HG02938 (cell line): ENCODE data around the gene MCM6.
"Not testable (repeated sequence)": the region's sequence is repeated elsewhere in the genome, so short reads cannot be mapped to it uniquely, and the experiment has no call there.

Experiments used
- ATAC-seq: cut with Tn5 transposase; IDR thresholded peaks from one replicate; pipeline ENCODE4 v1.9.1; 2021; ENCODE audit warnings: mild to moderate bottlenecking, moderate library complexity; ENCODE audit not compliant: unreplicated experiment

Gene MCM6

DNA sequence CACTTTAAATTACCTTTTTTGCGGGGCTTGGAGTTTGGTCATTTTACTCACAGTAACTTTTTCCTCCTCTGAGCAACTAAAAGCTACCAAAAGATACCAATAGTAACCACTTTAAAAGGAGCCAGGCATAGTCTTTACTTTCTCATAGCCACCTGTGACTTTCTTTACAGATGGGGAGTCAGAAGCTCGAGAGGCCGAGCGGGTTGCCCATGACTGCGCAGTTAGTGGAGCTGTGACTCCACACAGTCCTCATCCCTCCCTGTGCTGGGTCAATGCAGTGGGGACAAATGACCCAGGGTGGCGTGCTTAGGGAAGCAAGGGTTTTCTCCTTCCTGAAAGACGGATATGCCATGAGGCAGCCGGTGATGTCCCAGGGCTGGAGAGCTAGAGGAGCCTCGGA, 51.1 kb downstream of the MCM6 start:
- no peak for ATAC-seq

DNA sequence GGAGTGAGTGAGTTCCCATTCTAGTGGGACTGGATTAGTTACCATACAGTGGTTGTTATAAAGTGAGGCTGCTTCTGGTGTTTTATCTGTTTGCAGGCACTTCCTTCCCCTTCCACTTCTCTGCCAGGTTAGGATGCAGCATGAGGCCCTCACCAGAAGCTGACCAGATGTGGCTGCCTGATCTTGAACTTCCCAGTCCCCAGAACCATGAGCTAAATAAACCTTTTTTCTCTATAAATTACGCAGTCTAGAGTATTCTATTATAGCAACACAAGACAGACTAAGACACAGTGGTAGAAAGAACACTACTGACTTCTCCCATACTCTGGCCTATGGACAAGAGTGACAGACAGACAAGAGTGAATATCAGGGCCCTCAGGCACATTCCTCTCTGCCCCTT, 53.4 kb downstream of the MCM6 start:
- no peak for ATAC-seq

DNA sequence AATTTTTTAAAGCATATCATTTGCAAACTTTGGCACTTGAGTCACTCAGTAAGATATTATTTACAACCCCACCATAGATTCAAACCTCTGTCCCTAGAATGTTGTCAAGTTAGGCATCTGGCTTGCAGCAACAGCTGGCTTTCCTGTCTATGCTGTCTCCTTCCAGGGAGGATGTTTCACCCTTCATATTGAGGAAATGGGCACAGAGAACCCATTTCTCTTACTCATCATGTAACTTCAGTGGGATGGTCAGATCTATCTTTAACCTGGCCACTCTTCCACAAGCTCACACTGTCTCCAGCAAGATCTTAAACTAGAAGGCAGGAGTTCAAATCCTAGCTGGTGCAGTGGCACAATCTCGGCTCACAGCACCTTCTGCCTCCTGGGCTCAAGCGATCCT, 55.1 kb downstream of the MCM6 start:
- ATAC-seq, result no peak

DNA sequence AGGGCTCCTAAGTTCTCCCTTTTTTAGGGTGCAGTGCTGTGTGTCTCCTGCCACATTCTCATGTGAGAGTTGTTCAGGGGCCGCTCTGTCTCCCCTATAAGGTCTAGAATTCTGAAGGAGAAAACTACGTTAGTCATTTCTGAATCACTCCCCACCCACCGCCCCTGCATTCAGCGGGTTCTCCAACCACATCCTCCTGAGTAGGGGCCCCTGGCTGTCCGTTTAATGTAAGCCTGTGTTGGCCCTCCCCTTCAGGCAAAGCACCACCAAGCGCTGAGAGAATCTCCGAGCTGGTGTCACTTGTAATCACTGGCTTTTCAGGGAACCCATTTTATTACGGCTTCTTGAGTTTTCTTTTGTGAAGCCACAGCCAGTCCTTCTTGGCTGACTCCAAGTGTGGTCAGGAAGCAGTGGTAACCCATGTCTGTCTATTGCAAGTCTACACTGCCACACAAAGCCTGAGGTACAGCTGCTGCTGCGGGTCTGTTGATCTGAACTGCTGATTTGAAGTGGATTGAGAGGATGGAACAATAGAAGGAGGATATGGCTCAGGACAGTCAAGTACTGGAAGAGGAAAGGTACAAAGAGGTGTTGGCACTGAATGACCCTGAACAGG, 56.1 kb downstream of the MCM6 start:
- ATAC-seq, result peak; percentile 90

DNA sequence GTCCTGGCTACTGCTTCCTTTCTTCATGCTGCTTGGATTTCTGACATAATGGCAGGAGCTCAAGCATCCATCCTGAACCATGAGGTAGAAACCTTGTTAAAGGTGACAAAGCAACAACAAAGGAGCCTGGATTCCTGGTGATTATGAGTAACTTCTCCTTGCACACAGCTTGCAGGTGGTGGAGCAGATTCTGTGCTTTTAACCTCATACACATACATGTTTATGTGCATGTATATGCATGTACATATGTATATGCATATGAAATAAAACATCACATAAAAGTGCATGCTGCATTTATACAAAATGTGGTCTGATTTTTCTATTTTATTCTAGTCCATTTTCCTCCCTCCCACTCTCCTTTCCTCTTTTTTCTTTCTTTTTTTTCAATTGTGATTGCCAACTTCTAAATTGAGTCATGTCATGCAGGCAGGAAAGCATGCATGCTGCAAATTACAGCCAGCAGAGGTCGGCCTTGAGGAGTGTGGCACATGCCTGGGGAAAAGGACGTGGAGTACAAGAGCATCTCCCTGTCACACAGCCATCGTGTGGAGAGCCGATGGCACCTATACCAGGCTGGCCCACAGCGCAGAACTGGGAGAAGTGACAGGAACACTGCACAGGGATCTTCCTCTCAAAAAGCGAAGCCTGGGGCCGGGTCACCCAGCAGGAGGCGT, 57.2 kb downstream of the MCM6 start:
- no peak for ATAC-seq

DNA sequence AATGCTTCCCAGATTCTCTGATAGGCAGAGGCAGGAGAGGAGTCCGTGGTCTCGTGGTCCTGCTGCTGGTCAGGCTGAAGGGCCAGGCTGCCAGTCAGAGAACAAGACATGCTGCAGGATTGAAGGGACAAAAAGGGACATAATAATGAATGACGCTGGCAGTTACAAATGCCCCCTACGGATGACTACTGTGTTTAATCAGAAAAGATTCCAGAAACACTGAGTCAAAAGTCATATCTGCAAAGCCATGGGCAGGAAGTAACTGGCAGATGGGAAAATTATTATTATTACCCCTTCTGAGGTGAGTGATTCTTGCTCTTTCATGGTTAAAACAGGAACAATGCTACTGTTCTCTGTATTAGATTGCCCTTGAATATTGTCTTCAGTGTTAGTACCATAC, 58.3 kb downstream of the MCM6 start:
- ATAC-seq, result no peak

DNA sequence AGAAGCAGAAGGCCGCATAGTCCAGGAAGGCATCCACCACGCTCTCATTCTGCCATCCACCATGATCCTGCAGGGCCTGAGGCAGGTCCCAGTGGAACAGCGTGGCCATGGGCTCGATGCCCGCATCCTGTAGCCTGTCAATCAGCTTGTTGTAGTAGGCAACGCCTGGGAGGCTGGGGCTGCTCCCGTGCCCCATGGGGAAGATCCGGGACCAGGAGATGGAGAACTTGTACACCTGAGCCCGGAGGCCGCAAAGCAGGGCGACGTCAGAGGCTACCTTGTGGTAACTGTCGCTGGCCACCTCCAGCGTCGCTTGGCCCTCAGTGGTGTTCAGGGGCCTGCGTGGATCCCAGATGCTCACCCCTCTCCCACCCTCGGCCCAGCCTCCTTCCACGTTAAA, 58.8 kb downstream of the MCM6 start:
- ATAC-seq, result no peak

DNA sequence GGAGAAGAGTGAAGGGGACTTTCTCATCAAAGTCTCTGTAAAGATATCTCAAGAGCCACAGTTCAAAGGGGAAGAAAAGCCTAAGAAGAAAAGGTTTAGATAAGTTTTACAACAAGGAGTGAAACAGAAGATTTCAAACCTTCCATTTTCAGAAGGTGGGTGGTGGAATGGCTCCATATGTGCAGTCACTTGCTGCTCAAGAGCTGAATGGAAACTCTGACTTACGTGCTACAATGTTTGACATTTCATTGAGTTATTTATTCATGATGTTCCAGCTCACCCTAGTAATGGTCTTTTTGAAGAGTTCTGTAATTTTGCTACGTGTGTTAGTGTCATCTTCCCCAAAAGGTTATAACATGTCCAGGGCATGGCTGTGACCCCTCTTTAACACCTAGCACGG, 61.0 kb downstream of the MCM6 start:
- ATAC-seq, result no peak

DNA sequence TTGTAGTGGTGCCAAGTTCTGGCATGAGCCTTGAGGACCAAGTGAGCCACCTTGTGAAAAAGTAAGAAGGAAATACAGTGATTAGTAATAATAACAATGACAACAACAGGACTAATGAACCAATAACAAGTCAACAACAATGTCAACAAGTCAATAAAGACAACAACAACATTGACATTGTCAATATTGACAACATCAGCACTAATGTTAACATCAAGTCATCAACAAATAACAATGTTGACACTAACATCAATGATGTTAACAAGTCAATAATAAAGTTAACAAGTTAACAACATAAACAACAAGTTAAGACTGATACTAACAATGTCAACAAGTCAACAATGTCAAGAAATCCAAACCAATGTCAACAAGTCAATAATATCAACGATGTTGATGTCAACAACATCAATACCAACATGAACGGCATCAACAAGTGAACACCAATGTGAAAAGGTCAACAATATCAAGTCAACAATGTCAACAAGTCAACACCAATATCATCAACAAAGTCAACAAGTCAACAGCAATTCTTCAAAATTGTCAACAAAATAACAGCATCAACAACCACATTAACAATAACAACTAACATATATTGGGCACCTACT, 63.2 kb downstream of the MCM6 start:
- ATAC-seq, result no peak

DNA sequence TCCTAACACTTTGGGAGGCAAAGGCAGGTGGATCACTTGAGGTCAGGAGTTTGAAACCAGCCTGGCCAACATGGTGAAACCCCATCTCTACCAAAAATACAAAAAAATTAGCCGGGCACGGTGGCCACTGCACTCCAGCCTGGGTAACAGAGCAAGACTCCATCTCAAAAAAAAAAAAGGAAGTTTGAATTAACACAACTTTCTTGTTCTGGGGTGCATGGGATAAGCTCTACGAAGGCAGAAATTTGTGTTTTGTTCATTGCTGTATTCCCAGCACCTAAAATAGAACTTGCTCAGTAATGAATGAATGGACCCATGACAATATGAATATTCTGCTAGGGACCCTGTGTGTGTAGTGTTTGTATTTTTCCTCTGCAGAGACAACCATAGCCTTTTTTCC, 68.4 kb downstream of the MCM6 start:
- ATAC-seq, result not testable (repeated sequence)

DNA sequence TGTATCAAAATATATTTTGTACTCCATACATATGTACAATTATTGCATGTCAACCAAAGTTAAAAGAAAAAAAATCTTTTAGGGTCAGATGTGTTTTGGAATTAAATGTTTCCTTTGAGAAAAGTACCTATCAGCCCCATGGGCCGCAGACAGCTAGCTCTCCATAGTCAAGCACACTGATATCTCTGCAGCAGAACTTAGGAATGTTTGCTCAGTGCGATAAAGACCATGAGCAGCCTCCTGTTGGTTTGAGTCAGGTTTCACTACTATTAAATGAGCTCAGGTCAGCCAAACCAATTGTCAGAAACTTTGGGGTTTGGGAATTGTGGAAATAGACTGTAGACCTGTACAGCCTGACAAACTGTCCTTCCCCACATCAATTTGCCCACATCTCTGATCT, 73.0 kb downstream of the MCM6 start:
- ATAC-seq, result no peak

DNA sequence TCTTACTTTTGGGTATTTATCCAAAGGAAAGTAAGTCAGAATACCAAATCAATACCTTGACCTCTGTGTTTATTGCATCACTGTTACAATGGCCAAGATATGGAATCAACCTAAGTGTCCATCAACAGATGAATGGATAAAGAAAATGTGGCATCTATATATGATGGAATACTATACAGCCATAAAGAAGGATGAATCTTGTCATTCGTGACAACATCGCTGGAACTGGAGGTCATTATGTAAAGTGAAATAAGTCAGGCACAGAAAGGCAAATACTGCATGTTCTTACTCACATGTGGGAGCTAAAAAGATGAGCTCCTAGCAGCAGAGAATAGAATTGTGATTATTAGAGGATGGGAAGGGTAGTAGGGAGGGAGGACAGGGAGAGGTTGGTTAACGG, 73.9 kb downstream of the MCM6 start:
- no peak for ATAC-seq

DNA sequence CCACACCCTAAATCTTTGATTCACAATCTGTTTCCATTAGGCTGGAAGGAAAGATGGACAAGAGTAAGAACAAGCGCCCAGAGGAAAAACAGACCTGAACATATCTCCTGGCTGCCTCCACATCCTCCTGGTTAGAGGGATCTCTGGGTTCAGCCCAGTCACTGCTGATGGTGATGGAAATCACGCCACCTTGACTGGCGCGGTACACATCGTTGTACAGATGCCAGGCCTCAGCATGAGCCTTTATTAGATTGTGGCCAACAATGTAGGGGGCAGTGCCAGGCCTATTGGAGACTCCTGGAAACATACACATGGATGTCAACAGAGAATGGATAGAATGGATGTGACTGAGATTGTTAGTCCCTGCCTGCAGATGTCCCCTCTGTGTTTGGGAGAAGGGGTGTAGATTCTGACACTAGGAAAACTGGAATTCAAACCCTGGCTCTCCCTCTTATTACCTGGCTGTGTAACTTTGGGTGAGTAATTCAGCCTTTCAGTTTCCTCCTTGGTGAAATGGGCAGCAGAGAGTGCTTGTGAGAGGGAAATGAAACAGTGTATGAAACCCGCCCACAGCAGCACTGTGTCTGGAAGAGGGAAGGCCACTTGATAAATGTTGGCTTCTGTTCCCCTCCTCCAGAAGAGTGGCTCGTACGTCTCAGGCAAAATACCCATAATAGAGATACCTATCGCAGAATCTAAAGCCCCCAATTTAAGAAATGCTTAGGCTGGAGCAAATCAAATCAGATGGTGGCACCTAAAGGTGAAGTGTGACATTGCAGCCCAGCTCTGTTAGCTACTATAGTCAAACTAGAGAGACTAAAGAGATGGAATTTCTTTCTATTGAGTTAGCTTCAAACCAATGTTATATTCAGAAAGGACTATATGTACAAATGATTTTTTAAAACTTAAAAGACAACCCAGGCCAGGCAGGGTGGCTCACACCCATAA, 75.5 kb downstream of the MCM6 start:
- no peak for ATAC-seq

DNA sequence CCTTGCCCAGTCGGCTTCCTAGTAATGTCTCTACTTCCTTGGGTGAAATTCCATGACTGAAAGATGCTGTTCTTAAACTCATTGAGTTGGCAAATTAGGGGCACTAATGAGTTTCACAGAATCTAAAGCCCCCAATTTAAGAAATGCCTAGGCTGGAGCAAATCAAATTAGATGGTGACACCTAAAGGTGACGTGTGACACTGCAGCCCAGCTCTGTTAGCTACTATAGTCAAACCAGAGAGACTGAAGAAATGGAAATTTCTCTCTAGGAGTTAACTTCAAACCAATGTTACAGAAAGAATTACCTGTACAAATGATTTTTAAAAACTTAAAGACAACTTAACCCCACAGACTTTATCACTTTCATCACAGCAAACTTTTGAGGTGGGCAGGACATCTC, 76.5 kb downstream of the MCM6 start:
- no peak for ATAC-seq

DNA sequence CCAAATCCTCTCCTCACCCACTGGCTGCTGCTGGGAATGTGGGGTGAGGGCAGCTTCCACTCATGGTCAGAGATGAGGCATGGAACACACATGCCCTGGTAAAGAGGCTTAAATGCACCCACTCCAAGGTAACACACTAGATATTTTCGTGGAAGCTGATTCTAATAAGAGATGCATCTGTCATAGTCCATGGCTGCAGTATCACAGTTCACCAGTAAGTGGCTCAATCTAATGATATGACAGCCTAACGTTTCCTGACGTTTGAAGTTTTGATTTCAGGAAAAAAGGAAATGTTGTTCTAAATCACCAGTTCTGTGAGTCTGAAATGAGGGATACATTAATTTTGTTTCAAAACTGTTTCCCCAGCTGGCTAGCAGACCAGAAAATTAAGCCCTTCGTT, 77.5 kb downstream of the MCM6 start:
- no peak for ATAC-seq

DNA sequence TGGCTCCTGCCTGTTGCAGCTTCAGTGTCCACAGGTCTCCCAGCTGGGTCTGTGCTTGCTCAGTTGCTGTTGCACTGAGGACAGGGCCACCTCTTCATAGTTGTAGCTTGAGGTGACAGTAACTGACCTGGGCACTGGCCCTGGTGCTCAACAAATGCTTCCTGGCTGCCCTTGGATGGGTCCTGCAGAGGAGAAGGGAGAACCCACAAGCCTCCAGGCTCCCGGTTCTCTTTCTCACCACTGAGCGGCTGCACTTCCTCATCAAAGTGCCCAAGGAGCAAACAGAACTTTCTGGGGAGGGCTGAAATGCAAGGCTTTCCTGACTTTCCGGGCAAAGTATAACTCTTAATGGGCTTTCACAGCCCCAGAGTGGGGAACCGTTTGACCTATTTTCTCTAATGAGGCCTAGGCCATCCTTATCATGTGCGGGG, 78.0 kb downstream of the MCM6 start:
- no peak for ATAC-seq

DNA sequence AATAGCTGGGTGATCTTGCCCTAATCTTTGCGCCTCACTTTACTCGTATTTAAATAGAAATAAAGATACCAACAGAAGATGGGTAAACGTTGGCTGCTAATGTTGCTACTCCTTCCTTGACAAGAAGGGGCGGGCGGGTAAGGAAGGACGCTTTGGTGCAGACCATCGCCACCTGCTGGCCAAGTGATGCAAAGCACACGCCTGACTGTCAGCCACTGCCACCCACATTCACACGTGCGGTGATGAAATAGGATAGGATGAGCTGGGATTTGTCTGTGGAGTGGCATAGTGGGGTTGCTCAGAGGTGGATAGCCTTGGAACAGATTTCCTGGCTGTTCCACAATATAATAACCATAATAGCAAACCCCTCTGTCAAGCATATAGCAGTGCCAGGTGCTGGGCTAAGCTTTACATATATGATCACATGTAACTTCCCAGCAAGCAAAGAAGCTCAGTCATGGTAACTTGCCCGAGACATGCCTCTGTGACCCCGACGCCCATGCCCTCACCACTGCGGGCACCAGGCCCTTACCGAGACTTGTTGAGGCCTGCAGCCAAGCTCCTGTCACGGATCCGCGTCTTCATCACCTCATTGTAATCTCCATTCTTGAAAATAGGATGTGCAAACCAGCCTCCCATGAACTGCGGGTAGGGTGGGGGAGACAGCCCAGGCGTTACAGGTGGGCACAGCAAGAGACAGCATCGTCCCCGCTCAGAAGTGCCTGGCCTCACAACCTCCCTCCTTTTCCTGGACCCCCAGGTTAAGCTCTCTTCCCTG, 78.6 kb downstream of the MCM6 start:
- ATAC-seq, result peak; percentile 72

DNA sequence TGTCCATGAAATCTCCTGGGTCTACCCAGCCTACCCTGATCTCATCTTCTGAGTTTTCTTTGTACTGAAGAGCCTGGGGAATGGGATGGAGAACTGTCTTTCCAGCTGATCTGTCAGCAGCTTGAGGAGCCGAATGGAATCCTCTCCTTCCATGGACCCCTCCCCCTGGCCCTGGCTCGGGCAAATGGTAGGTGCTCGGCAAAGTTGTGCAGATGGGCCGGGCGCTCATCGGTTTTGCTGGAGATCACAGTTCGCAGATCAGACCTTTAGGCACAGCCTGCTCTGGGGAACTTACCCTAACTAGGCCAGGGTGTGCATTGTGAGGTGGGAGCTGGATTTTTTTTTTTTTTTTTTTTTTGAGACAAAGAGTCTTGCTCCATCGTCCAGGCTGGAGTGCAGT, 79.6 kb downstream of the MCM6 start:
- no peak for ATAC-seq

DNA sequence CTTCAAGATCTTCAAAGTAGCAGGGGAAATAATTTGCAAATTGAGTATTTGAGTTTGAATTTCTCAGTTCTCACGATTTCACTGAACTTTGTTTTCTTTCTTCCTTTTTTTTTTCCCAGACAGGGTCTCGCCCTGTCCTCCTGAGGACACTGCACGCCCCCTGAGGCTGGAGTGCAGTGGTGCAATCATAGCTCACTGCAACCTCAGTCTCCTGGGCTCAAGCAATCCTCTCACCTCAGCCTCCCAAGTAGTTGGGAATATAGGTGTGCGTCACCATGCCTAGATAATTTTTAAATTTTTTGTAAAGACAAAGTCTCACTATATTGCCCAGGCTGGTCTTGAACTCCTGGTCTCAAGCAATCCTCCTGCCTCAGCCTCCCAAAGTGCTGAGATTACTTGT, 80.6 kb downstream of the MCM6 start:
- not testable (repeated sequence) for ATAC-seq

DNA sequence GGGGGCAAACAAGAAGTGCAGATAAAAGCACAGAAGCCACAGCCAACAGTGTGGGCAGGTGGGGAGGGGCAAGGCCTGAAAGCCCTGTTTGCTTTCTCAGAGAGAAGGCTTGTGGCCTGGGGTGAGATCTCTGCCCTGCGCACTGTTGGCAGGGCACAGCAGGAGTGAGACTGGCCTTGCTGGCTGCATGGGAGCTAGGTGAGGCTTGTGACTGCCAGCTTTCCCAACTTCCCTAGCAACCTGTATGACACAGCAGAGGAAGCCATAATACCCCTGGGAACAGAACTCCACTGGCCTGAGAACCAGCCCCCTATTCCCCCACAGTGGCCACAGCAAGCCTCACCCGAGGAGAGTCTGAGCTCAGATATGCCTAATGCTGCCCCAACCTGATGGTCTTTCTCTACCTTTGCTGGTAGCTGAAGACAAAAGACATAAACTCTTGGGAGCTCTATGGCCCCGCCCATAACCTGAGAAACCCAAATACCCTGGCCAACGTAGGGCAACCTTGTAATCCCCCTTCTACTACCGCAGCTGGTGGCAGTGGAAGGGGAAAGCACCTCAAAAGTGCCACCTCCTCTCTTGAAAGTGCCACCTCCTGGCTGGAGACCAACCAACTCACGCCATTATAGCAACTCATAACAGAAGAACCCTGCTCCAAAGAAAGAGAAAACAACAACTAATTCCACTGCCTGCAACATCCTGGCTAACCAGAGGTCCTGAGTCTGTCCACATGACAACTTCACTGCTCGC, 83.7 kb downstream of the MCM6 start:
- ATAC-seq, result no peak
